Cardiac muscle cell (in vitro differentiated cells and primary cell): Measurements from ENCODE around the gene HOXB3. TPM values are rescaled to one million over a fixed set of nuclear protein-coding genes. Genes with fewer than 3 reads are reported as not detected.

ENCODE experiments used
- DNase-seq, 2 donors: peaks; one replicate each; pipeline versions ENCODE4 v3.0.0 to v3.0.0-alpha.2; 2010 to 2017; ENCODE audit warnings: low read depth in 1 of 2, low spot score in 1 of 2
- H3K27ac ChIP-seq: fragments of 200-600 bp; sonication (generic); 2 replicates; pipeline ENCODE4 v1.5.1; 2016
- H3K27me3 ChIP-seq: fragments of 200-600 bp; sonication (generic); 2 replicates; pipeline ENCODE4 v1.6.0; 2016; ENCODE audit warnings: control low read depth
- H3K36me3 ChIP-seq: fragments of 200-600 bp; sonication (generic); 2 replicates; pipeline ENCODE4 v1.5.1; 2016; ENCODE audit warnings: control low read depth
- H3K4me1 ChIP-seq: fragments of 200-600 bp; sonication (generic); 2 replicates; pipeline ENCODE4 v1.8.1; 2017; ENCODE audit warnings: low read depth, mild to moderate bottlenecking, mixed run types
- H3K4me3 ChIP-seq: fragments of 200-600 bp; sonication (generic); 2 replicates; pipeline ENCODE4 v1.5.1; 2016; ENCODE audit warnings: mild to moderate bottlenecking
- H3K9me3 ChIP-seq: fragments of 200-600 bp; sonication (generic); 2 replicates; pipeline ENCODE4 v1.5.1; 2017; ENCODE audit warnings: low read depth, mild to moderate bottlenecking, control low read depth
- polyA plus RNA-seq: library from polyadenylated mRNA; unstranded; fragments of >200 nt; fragmentation: Nextera tagmentation; extraction: Ambion mirVana; gene quantifications from 2 replicates; pipeline ENCODE4 v1.2.1, GENCODE V29; 2016
- total RNA-seq: library from RNA; depleted of rRNA; stranded (reverse); fragments of >200 nt; gene quantifications from 2 replicates; pipeline ENCODE4 v1.2.3, GENCODE V29; 2016
- TF ChIP-seq, protein P1 (sequence below): IDR thresholded peaks from 2 replicates; pipeline ENCODE4 v1.5.1; 2012; ENCODE audit warnings: low read depth, mild to moderate bottlenecking, low read length

Gene HOXB3
- total and polyA plus RNA-seq, 2 experiments from 2014 or later, result 24.9 to 37.7 TPM

DNA sequence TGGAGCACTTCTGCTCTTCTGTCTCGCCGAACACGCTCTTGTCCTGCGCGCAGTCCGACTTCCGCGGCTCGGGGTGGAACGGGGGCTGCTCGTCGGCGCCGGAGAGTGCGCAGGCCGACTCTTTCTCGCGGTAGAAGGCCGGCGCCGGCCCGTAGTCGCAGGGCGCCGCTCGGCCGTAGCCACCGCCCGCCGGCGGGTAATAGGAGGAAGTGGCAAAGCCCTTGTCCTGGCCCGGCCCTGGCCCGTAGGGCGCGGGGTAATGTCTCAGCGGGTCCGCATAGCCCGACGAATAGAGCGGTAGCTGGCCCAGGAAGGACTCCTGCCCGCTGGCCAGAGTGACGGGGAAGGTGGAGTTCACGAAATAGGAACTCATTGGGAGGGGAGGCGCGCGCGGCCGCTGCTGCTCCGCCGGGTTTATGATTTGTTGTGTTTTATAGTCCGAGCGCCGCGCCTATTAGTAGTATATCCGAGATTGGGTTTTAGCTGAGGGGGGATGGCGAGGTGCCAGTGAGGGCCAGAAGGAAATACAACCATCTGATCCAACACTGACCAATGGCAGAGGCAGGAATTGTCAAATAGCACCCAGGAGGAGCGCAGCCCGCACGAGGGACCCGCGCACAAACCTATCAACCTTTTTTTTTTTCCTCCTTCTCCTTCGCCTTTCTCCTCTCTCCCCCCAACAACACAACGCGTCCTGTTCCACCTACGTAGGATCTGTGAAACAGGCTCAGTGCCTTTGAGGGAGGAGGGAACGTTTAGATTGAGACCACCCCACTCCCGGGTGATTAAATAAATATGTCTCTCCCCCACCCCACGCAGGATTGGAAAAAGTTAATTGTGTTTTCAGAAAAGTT is 8.0 kb upstream of the HOXB3 start:
- TF ChIP-seq, protein P1, sequence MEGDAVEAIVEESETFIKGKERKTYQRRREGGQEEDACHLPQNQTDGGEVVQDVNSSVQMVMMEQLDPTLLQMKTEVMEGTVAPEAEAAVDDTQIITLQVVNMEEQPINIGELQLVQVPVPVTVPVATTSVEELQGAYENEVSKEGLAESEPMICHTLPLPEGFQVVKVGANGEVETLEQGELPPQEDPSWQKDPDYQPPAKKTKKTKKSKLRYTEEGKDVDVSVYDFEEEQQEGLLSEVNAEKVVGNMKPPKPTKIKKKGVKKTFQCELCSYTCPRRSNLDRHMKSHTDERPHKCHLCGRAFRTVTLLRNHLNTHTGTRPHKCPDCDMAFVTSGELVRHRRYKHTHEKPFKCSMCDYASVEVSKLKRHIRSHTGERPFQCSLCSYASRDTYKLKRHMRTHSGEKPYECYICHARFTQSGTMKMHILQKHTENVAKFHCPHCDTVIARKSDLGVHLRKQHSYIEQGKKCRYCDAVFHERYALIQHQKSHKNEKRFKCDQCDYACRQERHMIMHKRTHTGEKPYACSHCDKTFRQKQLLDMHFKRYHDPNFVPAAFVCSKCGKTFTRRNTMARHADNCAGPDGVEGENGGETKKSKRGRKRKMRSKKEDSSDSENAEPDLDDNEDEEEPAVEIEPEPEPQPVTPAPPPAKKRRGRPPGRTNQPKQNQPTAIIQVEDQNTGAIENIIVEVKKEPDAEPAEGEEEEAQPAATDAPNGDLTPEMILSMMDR, result no peak
- Histone ChIP-seq H3K36me3 (no peaks in the 10 kb centered on the region), H3K4me1 (no peaks in the 10 kb centered on the region), H3K27ac (no peak overlapping the region), H3K4me3 (peak overlapping the region; percentile 25), H3K27me3 (peaks cover 100% of the 10 kb centered on the region), H3K9me3 (no peaks in the 10 kb centered on the region)
- no peak for DNase-seq

DNA sequence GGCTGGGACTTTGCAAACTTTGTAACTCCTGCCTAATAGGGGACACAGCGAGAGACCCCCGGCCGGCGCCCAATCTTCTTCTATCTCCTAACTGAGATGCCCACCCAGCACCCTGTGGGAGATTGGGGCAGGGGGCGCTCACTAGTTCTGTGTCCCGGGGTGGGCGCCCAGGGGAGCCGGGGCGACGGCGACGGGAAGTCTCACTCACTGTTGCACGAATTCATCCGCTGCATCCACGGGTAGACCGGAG is 7.4 kb upstream of the HOXB3 start:
- Histone ChIP-seq H3K4me1 (no peaks in the 10 kb centered on the region), H3K9me3 (no peaks in the 10 kb centered on the region), H3K4me3 (peak overlapping the region; percentile 25)

DNA sequence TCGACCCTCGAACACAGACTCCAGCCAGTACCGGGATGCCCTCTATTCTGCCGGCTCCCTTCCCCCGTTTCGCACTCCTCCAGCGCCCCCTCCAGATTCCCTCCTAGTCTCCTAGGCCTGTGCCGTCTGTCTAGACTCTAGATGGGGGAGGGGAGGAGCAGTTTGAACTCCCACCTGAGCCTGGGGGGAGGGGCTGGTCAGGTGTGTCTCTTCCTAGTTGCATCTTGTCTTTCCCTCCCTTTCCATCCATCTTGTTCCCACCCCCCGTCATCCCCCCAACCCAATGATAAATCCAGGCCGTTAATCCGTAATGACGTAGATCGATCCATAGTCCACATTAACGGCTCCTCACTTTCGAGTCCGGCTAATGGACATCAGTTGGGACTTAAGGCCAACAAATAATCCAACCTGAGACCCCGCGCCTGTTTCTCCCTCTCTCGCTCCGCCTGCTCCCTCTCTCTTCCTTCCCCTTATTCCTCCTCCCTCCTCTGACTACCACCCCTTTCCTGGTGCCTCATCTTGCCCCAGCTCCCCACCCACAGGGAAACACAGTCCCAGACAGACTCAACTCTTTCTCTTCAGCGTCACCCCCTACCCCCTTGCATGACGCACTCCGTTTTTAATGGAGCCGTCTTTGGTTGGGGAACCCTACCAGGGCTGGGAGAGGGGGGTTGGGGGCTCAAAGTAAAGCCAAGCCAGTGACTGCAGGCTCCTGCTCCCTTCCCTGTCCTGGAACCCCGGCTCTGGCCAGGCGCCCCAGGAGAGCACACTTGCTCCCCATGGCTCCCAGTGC is 6.9 kb upstream of the HOXB3 start:
- Histone ChIP-seq H3K4me1 (no peaks in the 10 kb centered on the region), H3K27ac (no peak overlapping the region)
- no peak for DNase-seq

More for the DNA sequence above, 7.4 kb upstream of the HOXB3 start:
- no peak overlapping the region for H3K27ac ChIP-seq
- TF ChIP-seq, protein P1, result no peak
- H3K27me3 ChIP-seq, result peaks cover 100% of the 10 kb centered on the region
- H3K36me3 ChIP-seq, result no peaks in the 10 kb centered on the region
- DNase-seq, result no peak

DNA sequence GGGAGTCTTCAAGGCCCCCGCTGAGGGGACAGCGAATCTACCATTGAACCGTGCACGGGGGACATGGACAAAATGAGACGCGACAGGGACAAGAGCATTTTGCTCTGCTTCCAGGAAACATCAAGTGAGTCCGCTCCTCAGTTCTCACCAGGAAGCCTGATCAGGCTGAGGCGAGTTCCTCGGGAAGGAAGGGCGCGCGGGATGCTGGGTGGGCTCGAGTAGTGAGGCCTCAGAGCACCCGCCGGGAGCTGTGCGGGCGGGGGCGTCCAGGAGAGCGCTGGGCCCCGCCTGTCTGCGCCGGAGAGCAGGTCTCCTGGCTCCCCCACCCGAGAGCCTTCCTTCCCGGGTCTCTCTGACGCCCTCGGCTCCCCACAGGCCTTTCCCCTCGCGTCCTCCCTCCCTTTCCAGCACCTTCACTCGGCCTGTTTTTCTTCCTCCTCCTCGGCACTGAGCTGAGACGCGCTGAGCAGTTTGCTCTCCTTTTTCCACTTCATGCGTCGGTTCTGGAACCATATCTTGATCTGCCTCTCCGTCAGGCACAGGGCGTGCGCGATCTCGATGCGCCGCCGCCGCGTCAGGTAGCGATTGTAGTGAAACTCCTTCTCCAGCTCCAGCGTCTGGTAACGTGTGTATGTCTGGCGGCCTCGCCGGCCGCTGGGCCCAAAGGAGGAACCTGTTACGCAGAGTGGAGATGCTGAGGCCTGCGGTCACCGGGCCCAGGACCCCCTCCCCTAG is 6.1 kb upstream of the HOXB3 start:
- Histone ChIP-seq H3K4me1 (no peaks in the 10 kb centered on the region), H3K4me3 (no peak overlapping the region), H3K36me3 (no peaks in the 10 kb centered on the region), H3K9me3 (no peaks in the 10 kb centered on the region), H3K27me3 (peaks cover 100% of the 10 kb centered on the region), H3K27ac (no peak overlapping the region)
- DNase-seq, result no peak
- TF ChIP-seq, protein P1, result no peak

More for the DNA sequence above, 6.9 kb upstream of the HOXB3 start:
- Histone ChIP-seq H3K9me3 (no peaks in the 10 kb centered on the region), H3K27me3 (peaks cover 100% of the 10 kb centered on the region), H3K4me3 (peak overlapping the region; percentile 25), H3K36me3 (no peaks in the 10 kb centered on the region)
- TF ChIP-seq, protein P1, result no peak

DNA sequence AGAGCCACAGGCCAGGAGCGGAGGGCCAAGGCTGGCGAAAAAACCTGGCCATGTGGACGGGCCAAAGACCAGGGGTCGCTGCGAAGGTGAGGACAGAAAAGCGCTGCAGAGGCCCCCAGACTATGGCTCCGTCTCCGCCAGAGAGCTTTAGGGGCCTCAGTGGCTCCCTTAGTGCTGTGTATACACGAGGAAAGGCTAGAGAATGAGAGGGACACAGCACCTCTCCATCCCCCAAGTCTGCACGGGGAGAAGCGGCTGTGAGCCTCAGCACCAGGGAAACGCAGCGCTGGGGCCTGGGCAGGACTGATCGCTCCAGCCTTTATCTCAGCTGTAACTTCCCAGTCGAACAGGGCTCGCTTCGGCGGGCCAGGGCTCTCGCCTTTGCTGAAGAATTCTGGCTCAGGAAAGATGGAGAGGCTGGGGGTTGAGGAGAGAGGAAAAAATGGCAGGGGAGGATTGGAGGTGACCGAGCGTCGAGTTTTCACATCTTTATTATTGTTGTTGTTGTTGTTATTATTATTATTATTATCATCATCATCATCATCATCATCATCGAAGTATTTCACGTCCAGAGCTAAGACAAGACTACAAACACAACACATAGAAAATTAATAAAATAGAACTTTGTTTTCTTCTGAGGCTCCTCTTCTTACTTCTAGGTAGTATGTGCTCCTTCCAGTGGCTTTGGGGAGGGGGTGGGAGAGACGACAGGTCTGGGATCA is 5.4 kb upstream of the HOXB3 start:
- no peak for DNase-seq
- Histone ChIP-seq H3K27ac (no peak overlapping the region), H3K4me1 (no peaks in the 10 kb centered on the region), H3K4me3 (no peak overlapping the region), H3K27me3 (peaks cover 100% of the 10 kb centered on the region), H3K9me3 (no peaks in the 10 kb centered on the region), H3K36me3 (no peaks in the 10 kb centered on the region)
- TF ChIP-seq, protein P1, result no peak
